ENCODE data around the gene PAPOLA.

DNA sequence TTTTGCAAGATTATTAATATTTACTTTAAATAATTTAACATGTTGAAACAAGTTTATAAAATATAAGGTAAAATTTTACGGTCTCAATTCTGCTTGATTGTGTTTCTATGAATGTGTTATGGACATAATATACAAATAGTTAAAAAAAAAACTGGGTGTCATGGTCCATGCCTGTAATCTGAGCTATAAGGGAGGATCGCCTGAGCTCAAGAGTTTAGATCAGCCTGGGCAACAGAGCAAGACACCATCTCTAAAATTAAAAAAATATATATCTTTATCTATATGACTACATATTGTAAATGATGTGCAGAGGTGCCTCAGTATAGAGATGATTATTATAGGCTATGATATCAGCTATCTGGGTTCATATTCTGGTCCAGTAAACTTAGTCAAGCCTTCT is 9.9 kb downstream of the PAPOLA start:
- TF ChIP-seq POLR2AphosphoS5 (IDR thresholded peaks at IDR 0.05; ENCODE audit: insufficient read depth in 1 of 2, low read depth in 1 of 2) (no peak), POLR2A (IDR thresholded peaks at IDR 0.05) (no peak)
- TF ChIP-seq, protein P1, sequence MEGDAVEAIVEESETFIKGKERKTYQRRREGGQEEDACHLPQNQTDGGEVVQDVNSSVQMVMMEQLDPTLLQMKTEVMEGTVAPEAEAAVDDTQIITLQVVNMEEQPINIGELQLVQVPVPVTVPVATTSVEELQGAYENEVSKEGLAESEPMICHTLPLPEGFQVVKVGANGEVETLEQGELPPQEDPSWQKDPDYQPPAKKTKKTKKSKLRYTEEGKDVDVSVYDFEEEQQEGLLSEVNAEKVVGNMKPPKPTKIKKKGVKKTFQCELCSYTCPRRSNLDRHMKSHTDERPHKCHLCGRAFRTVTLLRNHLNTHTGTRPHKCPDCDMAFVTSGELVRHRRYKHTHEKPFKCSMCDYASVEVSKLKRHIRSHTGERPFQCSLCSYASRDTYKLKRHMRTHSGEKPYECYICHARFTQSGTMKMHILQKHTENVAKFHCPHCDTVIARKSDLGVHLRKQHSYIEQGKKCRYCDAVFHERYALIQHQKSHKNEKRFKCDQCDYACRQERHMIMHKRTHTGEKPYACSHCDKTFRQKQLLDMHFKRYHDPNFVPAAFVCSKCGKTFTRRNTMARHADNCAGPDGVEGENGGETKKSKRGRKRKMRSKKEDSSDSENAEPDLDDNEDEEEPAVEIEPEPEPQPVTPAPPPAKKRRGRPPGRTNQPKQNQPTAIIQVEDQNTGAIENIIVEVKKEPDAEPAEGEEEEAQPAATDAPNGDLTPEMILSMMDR (IDR thresholded peaks at IDR 0.05) = no peak

All from vagina (tissue), 2 donors.